CD4-positive, alpha-beta memory T cell (primary cell): Measurements from ENCODE around the gene MAB21L4. TPM values are rescaled to one million over a fixed set of nuclear protein-coding genes. Genes with fewer than 3 reads are reported as not detected.

Experiments
- CTCF ChIA-PET: fragments of 350-600 bp; sonication (Branson Sonifier 250); formaldehyde crosslinking; loops from one replicate; lab custom pipeline; 2021; ENCODE audit warnings: inconsistent platforms; ENCODE audit not compliant: partially characterized antibody; lab: Charles Lee
- POLR2A ChIA-PET: fragments of 350-600 bp; sonication (Branson Sonifier 250); formaldehyde crosslinking; loops from one replicate; lab custom pipeline; 2021; ENCODE audit not compliant: partially characterized antibody; lab: Charles Lee
- DNase-seq, 5 donors: peaks; one replicate each; pipeline versions ENCODE4 v3.0.0 to v3.0.0-alpha.2; 2020 to 2022; ENCODE audit warnings: mixed read lengths in 1 of 5
- H3K27ac ChIP-seq: one replicate; pipeline ENCODE4 v1.7.0; 2013; ENCODE audit warnings: low read depth, low read length
- H3K27me3 ChIP-seq: 2 replicates; pipeline ENCODE4 v1.7.0; 2013; ENCODE audit warnings: mild to moderate bottlenecking, low read length, moderate library complexity; ENCODE audit not compliant: insufficient read depth
- H3K36me3 ChIP-seq: 2 replicates; pipeline ENCODE4 v1.7.0; 2013; ENCODE audit warnings: mild to moderate bottlenecking, low read length, moderate library complexity; ENCODE audit not compliant: insufficient read depth
- H3K4me1 ChIP-seq: 2 replicates; pipeline ENCODE4 v1.7.0; 2013; ENCODE audit warnings: mild to moderate bottlenecking, low read length, moderate library complexity; ENCODE audit not compliant: insufficient read depth
- H3K4me3 ChIP-seq, 2 donors: one replicate each; pipeline ENCODE4 v1.7.0; 2013; ENCODE audit warnings: low read length in 2 of 2, mild to moderate bottlenecking in 1 of 2
- H3K9me3 ChIP-seq, 2 donors: one replicate each; pipeline ENCODE4 v1.7.0; 2013; ENCODE audit warnings: low read length in 2 of 2, control low read depth in 1 of 2; ENCODE audit not compliant: control insufficient read depth in 1 of 2
- H3K27ac Mint-ChIP-seq, 7 donors: one replicate each; pipeline ENCODE4 v1.8.0; 2020 to 2021; ENCODE audit warnings: mixed read lengths in 7 of 7, mild to moderate bottlenecking in 6 of 7, inconsistent platforms in 3 of 7, moderate library complexity in 3 of 7
- H3K27me3 Mint-ChIP-seq, 2 donors: one replicate each; pipeline ENCODE4 v1.8.0; 2020 to 2021; ENCODE audit warnings: mixed read lengths in 2 of 2
- H3K36me3 Mint-ChIP-seq, 2 donors: one replicate each; pipeline ENCODE4 v1.8.0; 2020 to 2021; ENCODE audit warnings: mixed read lengths in 2 of 2, inconsistent platforms in 1 of 2, mild to moderate bottlenecking in 1 of 2
- H3K4me1 Mint-ChIP-seq, 4 donors: one replicate each; pipeline ENCODE4 v1.8.0; 2020 to 2021; ENCODE audit warnings: mixed read lengths in 4 of 4, mild to moderate bottlenecking in 1 of 4
- H3K4me3 Mint-ChIP-seq, 8 donors: one replicate each; pipeline ENCODE4 v1.8.0; 2020 to 2021; ENCODE audit warnings: mixed read lengths in 8 of 8, mild to moderate bottlenecking in 7 of 8, moderate library complexity in 6 of 8, inconsistent platforms in 3 of 8
- H3K9me3 Mint-ChIP-seq, 8 donors: one replicate each; pipeline ENCODE4 v1.8.0; 2020 to 2021; ENCODE audit warnings: mixed read lengths in 8 of 8, mild to moderate bottlenecking in 5 of 8, inconsistent platforms in 3 of 8, moderate library complexity in 1 of 8
- intact Hi-C: fragments of 100-400 bp; cut with micrococcal nuclease; formaldehyde crosslinking; loops from one replicate; pipeline ENCODE4 v1.15.1; 2023
- polyA plus RNA-seq, 2 donors: library from polyadenylated mRNA; unstranded; fragments of 300-500 nt; fragmentation: Illumina TruSeq; gene quantifications; one replicate each; pipeline ENCODE4 v1.2.3, GENCODE V29; 2021
- total RNA-seq, 2 experiments: library from RNA; stranded (reverse); gene quantifications; one replicate each; pipeline ENCODE4 v1.2.3, GENCODE V29; 2021

The MAB21L4 gene
- total and polyA plus RNA-seq, 4 experiments from 2014 or later = not detected

- H3K4me3 Mint-ChIP-seq = no peak overlapping the region
- H3K9me3 ChIP-seq = no peaks in the 10 kb centered on the region
- intact Hi-C loops = no loop called here
- H3K27ac Mint-ChIP-seq = no peak overlapping the region
- no peak overlapping the region for H3K4me3 ChIP-seq
- no peaks in the 10 kb centered on the region for H3K36me3 ChIP-seq
- no peaks in the 10 kb centered on the region for H3K27me3 Mint-ChIP-seq
- H3K4me1 ChIP-seq = no peaks in the 10 kb centered on the region
- ChIA-PET POLR2A (no interaction called here), CTCF (no interaction called here)
- no peaks in the 10 kb centered on the region for H3K27me3 ChIP-seq
- no peaks in the 10 kb centered on the region for H3K36me3 Mint-ChIP-seq
- H3K4me1 Mint-ChIP-seq = no peaks in the 10 kb centered on the region
- DNase-seq = no peak
- H3K9me3 Mint-ChIP-seq = peaks cover 0 to 2% (median 0%) of the 10 kb centered on the region in 8 donors
- no peak overlapping the region for H3K27ac ChIP-seq
These were observed 6.1 kb downstream of the MAB21L4 start for GRCh38 chr2:240889601-240890560.

GRCh38 chr2:240888890-240889573 lies 6.9 kb downstream of the MAB21L4 start:
- ChIA-PET CTCF (no interaction called here), POLR2A (no interaction called here)
- H3K4me1 Mint-ChIP-seq = no peaks in the 10 kb centered on the region
- no peaks in the 10 kb centered on the region for H3K36me3 Mint-ChIP-seq
- Histone ChIP-seq H3K27me3 (no peaks in the 10 kb centered on the region), H3K4me1 (no peaks in the 10 kb centered on the region), H3K4me3 (no peak overlapping the region), H3K36me3 (no peaks in the 10 kb centered on the region), H3K27ac (no peak overlapping the region), H3K9me3 (no peaks in the 10 kb centered on the region)
- peaks cover 0 to 2% (median 0%) of the 10 kb centered on the region in 8 donors for H3K9me3 Mint-ChIP-seq
- intact Hi-C loops = no loop called here
- H3K27me3 Mint-ChIP-seq = no peaks in the 10 kb centered on the region
- H3K27ac Mint-ChIP-seq = no peak overlapping the region
- DNase-seq = no peak
- no peak overlapping the region for H3K4me3 Mint-ChIP-seq

GRCh38 chr2:240888130-240888889 lies 7.6 kb downstream of the MAB21L4 start:
- Mint-ChIP-seq H3K27me3 (no peaks in the 10 kb centered on the region), H3K27ac (no peak overlapping the region), H3K36me3 (no peaks in the 10 kb centered on the region), H3K4me1 (no peaks in the 10 kb centered on the region), H3K4me3 (no peak overlapping the region), H3K9me3 (peaks cover 0 to 2% (median 0%) of the 10 kb centered on the region in 8 donors)
- H3K9me3 ChIP-seq = no peaks in the 10 kb centered on the region
- no peak for DNase-seq
- H3K4me3 ChIP-seq = no peak overlapping the region
- no peaks in the 10 kb centered on the region for H3K27me3 ChIP-seq
- no peaks in the 10 kb centered on the region for H3K4me1 ChIP-seq
- H3K36me3 ChIP-seq = no peaks in the 10 kb centered on the region
- ChIA-PET POLR2A (no interaction called here), CTCF (no interaction called here)
- intact Hi-C loops = no loop called here
- no peak overlapping the region for H3K27ac ChIP-seq

GRCh38 chr2:240887631-240888030 lies 8.3 kb downstream of the MAB21L4 start:
- H3K27me3 ChIP-seq = no peaks in the 10 kb centered on the region
- no peak for DNase-seq
- no peaks in the 10 kb centered on the region for H3K4me1 ChIP-seq
- ChIA-PET POLR2A (no interaction called here), CTCF (no interaction called here)
- peaks cover 0 to 2% (median 0%) of the 10 kb centered on the region in 8 donors for H3K9me3 Mint-ChIP-seq
- no peaks in the 10 kb centered on the region for H3K36me3 Mint-ChIP-seq
- H3K9me3 ChIP-seq = no peaks in the 10 kb centered on the region
- no peaks in the 10 kb centered on the region for H3K27me3 Mint-ChIP-seq
- intact Hi-C loops = no loop called here
- H3K36me3 ChIP-seq = no peaks in the 10 kb centered on the region
- no peak overlapping the region for H3K4me3 Mint-ChIP-seq
- no peak overlapping the region for H3K27ac Mint-ChIP-seq
- no peak overlapping the region for H3K27ac ChIP-seq
- H3K4me3 ChIP-seq = no peak overlapping the region
- no peaks in the 10 kb centered on the region for H3K4me1 Mint-ChIP-seq

GRCh38 chr2:240886678-240887609 lies 9.0 kb downstream of the MAB21L4 start:
- no peaks in the 10 kb centered on the region for H3K27me3 ChIP-seq
- H3K9me3 Mint-ChIP-seq = peaks cover 0 to 2% (median 0%) of the 10 kb centered on the region in 8 donors
- no peaks in the 10 kb centered on the region for H3K27me3 Mint-ChIP-seq
- no peak overlapping the region for H3K27ac ChIP-seq
- ChIA-PET CTCF (no interaction called here), POLR2A (no interaction called here)
- H3K27ac Mint-ChIP-seq = no peak overlapping the region
- no peak overlapping the region for H3K4me3 ChIP-seq
- no peaks in the 10 kb centered on the region for H3K4me1 ChIP-seq
- no peaks in the 10 kb centered on the region for H3K36me3 ChIP-seq
- H3K9me3 ChIP-seq = no peaks in the 10 kb centered on the region
- no peak overlapping the region for H3K4me3 Mint-ChIP-seq
- H3K36me3 Mint-ChIP-seq = no peaks in the 10 kb centered on the region
- intact Hi-C loops = no loop called here
- no peaks in the 10 kb centered on the region for H3K4me1 Mint-ChIP-seq
- no peak for DNase-seq

GRCh38 chr2:240886023-240886565 lies 9.9 kb downstream of the MAB21L4 start:
- H3K4me3 Mint-ChIP-seq = no peak overlapping the region
- intact Hi-C loops = no loop called here

More at GRCh38 chr2:240886023-240886565, 9.9 kb downstream of the MAB21L4 start:
- H3K36me3 ChIP-seq = no peaks in the 10 kb centered on the region
- ChIA-PET CTCF (no interaction called here), POLR2A (no interaction called here)
- H3K4me1 Mint-ChIP-seq = no peaks in the 10 kb centered on the region
- no peaks in the 10 kb centered on the region for H3K9me3 ChIP-seq
- peaks cover 0 to 2% (median 0%) of the 10 kb centered on the region in 8 donors for H3K9me3 Mint-ChIP-seq
- H3K27me3 ChIP-seq = no peaks in the 10 kb centered on the region
- H3K4me3 ChIP-seq = no peak overlapping the region
- no peaks in the 10 kb centered on the region for H3K4me1 ChIP-seq
- H3K27me3 Mint-ChIP-seq = no peaks in the 10 kb centered on the region
- no peak overlapping the region for H3K27ac Mint-ChIP-seq
- no peaks in the 10 kb centered on the region for H3K36me3 Mint-ChIP-seq
- DNase-seq = no peak
- H3K27ac ChIP-seq = no peak overlapping the region
